Caco-2 (cell line): ENCODE data around the gene CDC42BPA. TPM values are rescaled to one million over a fixed set of nuclear protein-coding genes. Genes with fewer than 3 reads are reported as not detected.

Source experiments
- BruUV-seq: library from RNA; stranded (reverse); fragments of 400-500 nt; replicated peaks from 2 replicates; lab custom pipeline; 2021; lab: Mats Ljungman, UMichigan
- CTCF ChIA-PET: fragments of 300-600 bp; sonication (Branson Sonifier 250); formaldehyde crosslinking; loops from one replicate; lab custom pipeline; 2022; ENCODE audit warnings: antibody characterized with exemption; lab: Charles Lee
- POLR2A ChIA-PET: fragments of 300-600 bp; sonication (Branson Sonifier 250); formaldehyde crosslinking; loops from one replicate; lab custom pipeline; 2022; ENCODE audit warnings: antibody characterized with exemption; lab: Charles Lee
- DNase-seq, 2 experiments: peaks; one replicate each; pipeline versions ENCODE4 v3.0.0 to v3.0.0-alpha.2; 2020 to 2022
- H3K27me3 ChIP-seq: replicated peaks from 2 replicates; pipeline ENCODE4 v1.6.0; 2011; ENCODE audit warnings: low read length; ENCODE audit not compliant: control insufficient read depth, insufficient read depth
- H3K36me3 ChIP-seq: 2 replicates; pipeline ENCODE4 v1.5.1; 2011; ENCODE audit warnings: low read length; ENCODE audit not compliant: control insufficient read depth, insufficient read depth
- H3K4me1 ChIP-seq: fragments of 250-450 bp; sonication (Bioruptor Pico); 2 replicates; pipeline ENCODE4 v1.5.1; 2020; ENCODE audit warnings: mild to moderate bottlenecking
- H3K4me3 ChIP-seq: 2 replicates; pipeline ENCODE4 v1.5.1; 2011; ENCODE audit warnings: low read depth, mild to moderate bottlenecking, control low read depth, low read length
- H3K9me3 ChIP-seq: fragments of 250-450 bp; sonication (Bioruptor Pico); 2 replicates; pipeline ENCODE4 v1.5.1; 2020; ENCODE audit warnings: mild to moderate bottlenecking, moderate library complexity
- H3K27ac Mint-ChIP-seq: one replicate; pipeline ENCODE4 v1.8.0; 2022; ENCODE audit warnings: mixed read lengths; ENCODE audit not compliant: unreplicated experiment
- H3K27me3 Mint-ChIP-seq: one replicate; pipeline ENCODE4 v1.8.0; 2022; ENCODE audit warnings: mixed read lengths; ENCODE audit not compliant: insufficient read depth, unreplicated experiment
- H3K36me3 Mint-ChIP-seq: one replicate; pipeline ENCODE4 v1.8.0; 2022; ENCODE audit warnings: mild to moderate bottlenecking, mixed read lengths; ENCODE audit not compliant: insufficient read depth, unreplicated experiment
- H3K4me1 Mint-ChIP-seq: one replicate; pipeline ENCODE4 v1.8.0; 2022; ENCODE audit warnings: low read depth, mixed read lengths; ENCODE audit not compliant: unreplicated experiment
- H3K4me3 Mint-ChIP-seq: one replicate; pipeline ENCODE4 v1.8.0; 2022; ENCODE audit warnings: mild to moderate bottlenecking, moderate library complexity, mixed read lengths; ENCODE audit not compliant: unreplicated experiment
- H3K9me3 Mint-ChIP-seq: one replicate; pipeline ENCODE4 v1.8.0; 2022; ENCODE audit warnings: mixed read lengths; ENCODE audit not compliant: unreplicated experiment
- intact Hi-C: fragments of 100-400 bp; cut with micrococcal nuclease; formaldehyde crosslinking; loops from one replicate; pipeline ENCODE4 v1.10.0; 2022; ENCODE audit not compliant: unreplicated experiment
- total RNA-seq: library from RNA; stranded (reverse); gene quantifications from 2 replicates; pipeline ENCODE4 v1.2.3, GENCODE V29; 2022
- TF ChIP-seq, protein P1 (sequence below), 2 experiments: fragments of 200-600 bp in 1 of 2; IDR thresholded peaks; 1 replicate in 1 of 2; 2 replicates in 1 of 2; pipeline versions ENCODE4 v1.5.1 to v1.8.0; 2011 to 2022; ENCODE audit warnings: antibody characterized with exemption in 1 of 2, control low read depth in 1 of 2, inconsistent platforms in 1 of 2, low read depth in 1 of 2, low read length in 1 of 2, mild to moderate bottlenecking in 1 of 2, moderate library complexity in 1 of 2; ENCODE audit not compliant: insufficient read depth in 1 of 2, severe bottlenecking in 1 of 2, unreplicated experiment in 1 of 2

The CDC42BPA gene
- total RNA-seq, 1 experiment from 2014 or later: 38.3 TPM

- DNase-seq: no peak
- Histone ChIP-seq H3K36me3 (no peaks in the 10 kb centered on the region), H3K4me3 (no peak overlapping the region), H3K27me3 (no peaks in the 10 kb centered on the region), H3K4me1 (no peaks in the 10 kb centered on the region), H3K9me3 (no peaks in the 10 kb centered on the region)
- no TSS peak for BruUV-seq
- peaks cover 8% of the 10 kb centered on the region for H3K9me3 Mint-ChIP-seq
- TF ChIP-seq, protein P1, sequence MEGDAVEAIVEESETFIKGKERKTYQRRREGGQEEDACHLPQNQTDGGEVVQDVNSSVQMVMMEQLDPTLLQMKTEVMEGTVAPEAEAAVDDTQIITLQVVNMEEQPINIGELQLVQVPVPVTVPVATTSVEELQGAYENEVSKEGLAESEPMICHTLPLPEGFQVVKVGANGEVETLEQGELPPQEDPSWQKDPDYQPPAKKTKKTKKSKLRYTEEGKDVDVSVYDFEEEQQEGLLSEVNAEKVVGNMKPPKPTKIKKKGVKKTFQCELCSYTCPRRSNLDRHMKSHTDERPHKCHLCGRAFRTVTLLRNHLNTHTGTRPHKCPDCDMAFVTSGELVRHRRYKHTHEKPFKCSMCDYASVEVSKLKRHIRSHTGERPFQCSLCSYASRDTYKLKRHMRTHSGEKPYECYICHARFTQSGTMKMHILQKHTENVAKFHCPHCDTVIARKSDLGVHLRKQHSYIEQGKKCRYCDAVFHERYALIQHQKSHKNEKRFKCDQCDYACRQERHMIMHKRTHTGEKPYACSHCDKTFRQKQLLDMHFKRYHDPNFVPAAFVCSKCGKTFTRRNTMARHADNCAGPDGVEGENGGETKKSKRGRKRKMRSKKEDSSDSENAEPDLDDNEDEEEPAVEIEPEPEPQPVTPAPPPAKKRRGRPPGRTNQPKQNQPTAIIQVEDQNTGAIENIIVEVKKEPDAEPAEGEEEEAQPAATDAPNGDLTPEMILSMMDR (IDR thresholded peaks at IDR 0.05; ENCODE audit: insufficient read depth in 1 of 2, low read depth in 1 of 2, low read length in 1 of 2, severe bottlenecking in 1 of 2, unreplicated experiment in 1 of 2): no peak
- POLR2A ChIA-PET: interaction anchor here (0.7 kb wide), 1 partner anchor 145 kb away, joined by 3 read pairs; no protein-coding TSS in a partner anchor
- intact Hi-C loops: no loop called here
- peaks cover 8% of the 10 kb centered on the region for H3K4me1 Mint-ChIP-seq
- H3K36me3 Mint-ChIP-seq: peaks cover 7% of the 10 kb centered on the region
- H3K27me3 Mint-ChIP-seq: no peaks in the 10 kb centered on the region
- no peak overlapping the region for H3K27ac Mint-ChIP-seq
- CTCF ChIA-PET: no interaction called here
- H3K4me3 Mint-ChIP-seq: no peak overlapping the region
Measured at GRCh38 chr1:227268943-227269342, 49.3 kb downstream of the CDC42BPA start.

- no peaks in the 10 kb centered on the region for H3K27me3 Mint-ChIP-seq
- CTCF ChIA-PET: no interaction called here
- intact Hi-C loops: no loop called here
- no peak for DNase-seq
- Histone ChIP-seq H3K4me1 (no peaks in the 10 kb centered on the region), H3K4me3 (no peak overlapping the region), H3K27me3 (no peaks in the 10 kb centered on the region), H3K9me3 (no peaks in the 10 kb centered on the region), H3K36me3 (no peaks in the 10 kb centered on the region)
- POLR2A ChIA-PET: no interaction called here
- BruUV-seq: no TSS peak
- H3K36me3 Mint-ChIP-seq: no peaks in the 10 kb centered on the region
- no peak overlapping the region for H3K27ac Mint-ChIP-seq
- no peak overlapping the region for H3K4me3 Mint-ChIP-seq
- no peaks in the 10 kb centered on the region for H3K9me3 Mint-ChIP-seq
- TF ChIP-seq, protein P1 (IDR thresholded peaks at IDR 0.05; ENCODE audit: insufficient read depth in 1 of 2, low read depth in 1 of 2, low read length in 1 of 2, severe bottlenecking in 1 of 2, unreplicated experiment in 1 of 2): no peak
- H3K4me1 Mint-ChIP-seq: no peaks in the 10 kb centered on the region
Measured at GRCh38 chr1:227265891-227266290, 52.4 kb downstream of the CDC42BPA start.

DNA sequence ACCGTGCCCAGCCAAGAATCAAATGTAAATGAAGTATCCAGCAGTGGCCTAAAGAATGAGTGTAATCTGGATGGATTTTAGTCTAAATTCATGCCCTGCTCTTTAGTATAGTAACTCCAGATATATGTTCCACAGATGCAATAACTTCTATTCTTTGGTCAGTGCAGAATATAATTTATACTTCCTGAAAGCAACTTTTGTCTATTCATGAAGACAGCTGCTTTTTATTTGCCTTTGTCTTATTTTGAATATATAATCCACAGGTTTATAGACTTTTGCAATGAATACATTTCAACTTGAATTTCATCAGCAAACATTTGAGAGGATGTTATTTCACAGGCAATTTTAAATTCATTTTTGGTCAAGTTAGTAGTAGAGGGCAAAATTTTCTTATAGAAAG is 54.4 kb downstream of the CDC42BPA start:
- ChIA-PET POLR2A (no interaction called here), CTCF (no interaction called here)
- Mint-ChIP-seq H3K27me3 (no peaks in the 10 kb centered on the region), H3K4me1 (no peaks in the 10 kb centered on the region), H3K4me3 (no peak overlapping the region), H3K9me3 (no peaks in the 10 kb centered on the region), H3K36me3 (no peaks in the 10 kb centered on the region), H3K27ac (no peak overlapping the region)
- Histone ChIP-seq H3K27me3 (no peaks in the 10 kb centered on the region), H3K4me1 (no peaks in the 10 kb centered on the region), H3K9me3 (no peaks in the 10 kb centered on the region), H3K4me3 (no peak overlapping the region), H3K36me3 (no peaks in the 10 kb centered on the region)
- intact Hi-C loops: no loop called here
- DNase-seq: no peak
- TF ChIP-seq, protein P1 (IDR thresholded peaks at IDR 0.05; ENCODE audit: insufficient read depth in 1 of 2, low read depth in 1 of 2, low read length in 1 of 2, severe bottlenecking in 1 of 2, unreplicated experiment in 1 of 2): no peak
- no TSS peak for BruUV-seq
